ENCODE data around the gene EEF1AKMT1.

Gene EEF1AKMT1, protein sequence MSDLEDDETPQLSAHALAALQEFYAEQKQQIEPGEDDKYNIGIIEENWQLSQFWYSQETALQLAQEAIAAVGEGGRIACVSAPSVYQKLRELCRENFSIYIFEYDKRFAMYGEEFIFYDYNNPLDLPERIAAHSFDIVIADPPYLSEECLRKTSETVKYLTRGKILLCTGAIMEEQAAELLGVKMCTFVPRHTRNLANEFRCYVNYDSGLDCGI

DNA sequence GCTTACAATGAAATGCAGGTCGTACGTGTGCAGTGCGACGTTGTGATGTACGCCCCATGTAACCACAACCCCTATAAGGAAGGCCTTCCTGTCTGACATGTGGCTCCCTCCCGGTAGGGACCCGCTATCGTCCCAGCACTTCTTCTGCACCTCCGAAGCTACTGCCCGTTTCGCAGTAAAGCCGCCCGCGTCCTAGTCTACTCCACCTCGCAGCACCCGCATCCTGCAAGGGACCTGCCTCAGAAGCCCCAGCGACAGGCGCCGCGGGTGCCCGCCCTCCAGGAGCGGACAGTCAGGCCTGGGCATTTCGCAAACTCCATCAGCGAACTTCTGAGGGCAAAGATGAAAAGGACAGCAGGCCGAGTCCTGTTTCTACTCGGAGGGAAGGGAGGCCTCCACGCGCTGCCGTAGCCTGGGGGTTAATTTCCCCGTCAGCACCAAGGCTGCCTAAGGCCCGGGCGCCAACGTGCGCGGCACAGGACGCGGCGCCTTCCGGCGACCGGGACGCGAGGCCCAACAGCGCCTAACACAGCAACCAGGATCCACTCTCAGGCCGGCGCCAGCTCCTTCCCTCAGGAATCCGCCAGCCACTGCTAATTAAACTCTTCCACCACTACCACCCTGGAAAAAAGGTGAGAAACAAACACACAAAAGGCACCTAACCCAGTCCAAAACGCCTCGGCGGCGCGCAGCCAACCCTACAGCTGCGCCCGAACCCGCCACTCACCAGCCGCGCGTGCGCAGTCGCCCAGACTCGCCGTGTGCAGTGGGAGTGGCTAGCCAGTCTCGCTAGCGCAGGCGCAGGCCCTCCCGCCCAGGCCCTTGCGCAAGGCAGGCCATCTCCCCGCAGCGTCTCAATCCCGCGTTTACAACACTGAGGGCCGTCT lies at the start of gene EEF1AKMT1:
Gene EEF1AKMT1, minus strand, starts transcription at position 768 of the 887 bp plus-strand sequence. CDS start 16,363 bp downstream, outside the sequence.
- CTCF ChIA-PET, result interaction anchor here (1.2 kb wide), 1 partner anchor 56 kb away, joined by 3 read pairs; no protein-coding TSS in a partner anchor
- peak within 1 kb of the TSS; percentile 93 for H3K27ac ChIP-seq
- peak; percentile 91 for DNase-seq (ENCODE audit: low spot score)
- TF ChIP-seq, protein P1, sequence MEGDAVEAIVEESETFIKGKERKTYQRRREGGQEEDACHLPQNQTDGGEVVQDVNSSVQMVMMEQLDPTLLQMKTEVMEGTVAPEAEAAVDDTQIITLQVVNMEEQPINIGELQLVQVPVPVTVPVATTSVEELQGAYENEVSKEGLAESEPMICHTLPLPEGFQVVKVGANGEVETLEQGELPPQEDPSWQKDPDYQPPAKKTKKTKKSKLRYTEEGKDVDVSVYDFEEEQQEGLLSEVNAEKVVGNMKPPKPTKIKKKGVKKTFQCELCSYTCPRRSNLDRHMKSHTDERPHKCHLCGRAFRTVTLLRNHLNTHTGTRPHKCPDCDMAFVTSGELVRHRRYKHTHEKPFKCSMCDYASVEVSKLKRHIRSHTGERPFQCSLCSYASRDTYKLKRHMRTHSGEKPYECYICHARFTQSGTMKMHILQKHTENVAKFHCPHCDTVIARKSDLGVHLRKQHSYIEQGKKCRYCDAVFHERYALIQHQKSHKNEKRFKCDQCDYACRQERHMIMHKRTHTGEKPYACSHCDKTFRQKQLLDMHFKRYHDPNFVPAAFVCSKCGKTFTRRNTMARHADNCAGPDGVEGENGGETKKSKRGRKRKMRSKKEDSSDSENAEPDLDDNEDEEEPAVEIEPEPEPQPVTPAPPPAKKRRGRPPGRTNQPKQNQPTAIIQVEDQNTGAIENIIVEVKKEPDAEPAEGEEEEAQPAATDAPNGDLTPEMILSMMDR (conservative IDR thresholded peaks at IDR 0.05; ENCODE audit: low read depth), result no peak
- POLR2A ChIA-PET (ENCODE audit: low non-redundant PET), result interaction anchor here (0.6 kb wide), 2 partner anchors 15 to 171 kb away, joined by 4 to 5 read pairs; no protein-coding TSS in a partner anchor

DNA sequence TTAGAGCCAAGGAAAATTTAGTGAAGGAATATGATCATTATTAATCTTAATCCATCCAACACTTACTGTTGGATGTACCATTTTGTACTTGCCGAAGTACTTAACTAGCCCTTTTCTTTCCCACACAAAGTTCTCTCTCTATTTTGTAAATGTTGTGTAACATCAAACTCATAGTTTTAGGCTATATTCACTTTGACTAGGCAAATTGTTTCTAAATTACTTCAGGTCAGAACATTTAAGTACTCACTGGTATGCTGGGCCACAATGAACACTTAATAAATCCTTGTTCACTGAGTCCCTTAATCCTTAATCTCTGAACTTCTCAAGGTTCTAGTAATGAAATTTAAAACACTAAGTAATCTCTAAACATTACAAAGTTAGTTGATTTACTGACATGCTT lies 49.3 kb upstream of the EEF1AKMT1 start:
- no peak overlapping the region for H3K27ac ChIP-seq
- ChIA-PET POLR2A (ENCODE audit: low non-redundant PET) (no interaction called here), CTCF (interaction anchor here (0.6 to 0.7 kb wide), 2 partner anchors 44 to 302 kb away, joined by 3 read pairs; no protein-coding TSS in a partner anchor)
- TF ChIP-seq, protein P1 (conservative IDR thresholded peaks at IDR 0.05; ENCODE audit: low read depth), result no peak
- no peak for DNase-seq (ENCODE audit: low spot score)

DNA sequence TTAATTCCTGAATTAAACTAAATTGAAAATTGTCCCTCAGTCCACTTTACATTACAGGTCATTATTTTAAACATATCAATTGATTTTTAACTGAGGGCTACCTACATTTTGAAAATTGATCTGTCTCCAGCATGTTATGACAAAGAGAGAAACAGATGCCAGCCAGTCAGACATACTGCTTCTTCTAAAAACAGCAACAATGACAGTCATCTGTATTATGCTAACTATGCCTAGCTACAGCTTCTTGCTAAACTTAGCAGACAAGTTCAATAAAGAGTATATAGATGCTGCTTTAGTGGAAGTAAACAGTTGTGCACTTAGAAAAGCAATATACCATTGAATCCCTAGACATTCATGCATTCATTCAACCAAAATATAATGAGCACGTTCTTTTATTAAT lies 48.6 kb upstream of the EEF1AKMT1 start:
- TF ChIP-seq, protein P1 (conservative IDR thresholded peaks at IDR 0.05; ENCODE audit: low read depth), result no peak
- no peak overlapping the region for H3K27ac ChIP-seq
- CTCF ChIA-PET, result interaction anchor here (0.6 kb wide), 1 partner anchor 302 kb away, joined by 3 read pairs; no protein-coding TSS in a partner anchor
- no peak for DNase-seq (ENCODE audit: low spot score)
- POLR2A ChIA-PET (ENCODE audit: low non-redundant PET), result no interaction called here

DNA sequence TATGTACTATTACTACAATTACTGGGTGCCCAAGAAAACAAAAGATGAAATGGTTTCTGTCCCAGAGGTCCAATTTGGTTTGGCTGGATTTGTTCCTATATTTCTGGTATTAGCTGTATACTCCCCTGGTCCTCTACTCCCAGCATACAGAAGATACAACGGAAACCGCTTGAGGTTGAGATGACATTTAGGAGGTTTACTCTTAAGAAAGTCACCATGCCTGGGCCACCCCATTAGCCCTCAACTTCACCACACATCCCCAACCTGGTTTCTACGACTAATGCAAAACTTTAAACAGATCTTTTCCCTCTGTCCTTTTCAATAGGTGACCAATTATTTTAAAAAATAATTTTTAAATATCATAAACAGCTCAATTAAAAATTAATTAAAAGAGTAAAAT lies 46.0 kb upstream of the EEF1AKMT1 start:
- no peak for DNase-seq (ENCODE audit: low spot score)
- H3K27ac ChIP-seq, result no peak overlapping the region
- ChIA-PET POLR2A (ENCODE audit: low non-redundant PET) (no interaction called here), CTCF (no interaction called here)
- TF ChIP-seq, protein P1 (conservative IDR thresholded peaks at IDR 0.05; ENCODE audit: low read depth), result no peak

DNA sequence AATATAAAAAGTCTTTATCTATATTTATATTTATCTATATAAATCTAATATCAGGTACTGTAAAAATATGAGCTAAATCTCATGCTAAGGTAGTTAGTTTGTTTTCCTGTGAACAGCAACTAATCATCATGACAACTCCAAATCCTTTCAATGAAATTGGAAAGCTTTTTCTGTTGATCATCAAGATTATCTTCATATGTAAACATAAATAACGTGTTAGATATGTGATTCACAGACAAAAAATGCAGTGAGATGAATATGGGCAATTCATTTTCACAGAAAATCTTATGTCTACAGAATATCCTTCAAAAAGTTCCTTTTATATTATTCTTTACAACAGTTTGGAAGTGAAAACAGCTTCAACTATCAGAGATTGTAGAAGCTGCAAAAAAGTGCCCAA lies 41.7 kb upstream of the EEF1AKMT1 start:
- ChIA-PET CTCF (interaction anchor here (0.6 kb wide), 1 partner anchor 895 kb away, joined by 3 read pairs; no protein-coding TSS in a partner anchor), POLR2A (ENCODE audit: low non-redundant PET) (no interaction called here)

More for the DNA sequence above, 41.7 kb upstream of the EEF1AKMT1 start:
- no peak for DNase-seq (ENCODE audit: low spot score)
- TF ChIP-seq, protein P1 (conservative IDR thresholded peaks at IDR 0.05; ENCODE audit: low read depth), result no peak
- H3K27ac ChIP-seq, result no peak overlapping the region
